Central memory CD8-positive, alpha-beta T cell (primary cell): ENCODE results near the gene MRTFA.
"Not testable (repeated sequence)": the region's sequence is repeated elsewhere in the genome, so short reads cannot be mapped to it uniquely, and the experiment has no call there.

Source experiments
- ATAC-seq: fragments of 150-1000 bp; cut with Tn5 transposase; replicated peaks from 2 replicates; pipeline ENCODE4 v1.10.0; 2022; ENCODE audit warnings: mild to moderate bottlenecking, moderate FRiP score, moderate number of reproducible peaks; ENCODE audit not compliant: poor library complexity, severe bottlenecking; ENCODE audit errors: extremely low read depth
- DNase-seq, 2 donors: peaks; one replicate each; pipeline ENCODE4 v3.0.0; 2021; ENCODE audit warnings: low spot score in 2 of 2
- H3K27ac Mint-ChIP-seq: one replicate; pipeline ENCODE4 v1.8.0; 2022; ENCODE audit warnings: low read depth, mild to moderate bottlenecking, moderate library complexity, mixed read lengths
- H3K27me3 Mint-ChIP-seq: one replicate; pipeline ENCODE4 v1.8.0; 2022; ENCODE audit warnings: mixed read lengths
- H3K36me3 Mint-ChIP-seq: one replicate; pipeline ENCODE4 v1.8.0; 2022; ENCODE audit warnings: mild to moderate bottlenecking, moderate library complexity, mixed read lengths; ENCODE audit not compliant: insufficient read depth
- H3K4me1 Mint-ChIP-seq: one replicate; pipeline ENCODE4 v1.8.0; 2022; ENCODE audit warnings: mixed read lengths
- H3K4me3 Mint-ChIP-seq: one replicate; pipeline ENCODE4 v1.8.0; 2022; ENCODE audit warnings: mild to moderate bottlenecking, moderate library complexity, mixed read lengths
- H3K9me3 Mint-ChIP-seq: one replicate; pipeline ENCODE4 v1.8.0; 2022; ENCODE audit warnings: mixed read lengths

The MRTFA gene

DNA sequence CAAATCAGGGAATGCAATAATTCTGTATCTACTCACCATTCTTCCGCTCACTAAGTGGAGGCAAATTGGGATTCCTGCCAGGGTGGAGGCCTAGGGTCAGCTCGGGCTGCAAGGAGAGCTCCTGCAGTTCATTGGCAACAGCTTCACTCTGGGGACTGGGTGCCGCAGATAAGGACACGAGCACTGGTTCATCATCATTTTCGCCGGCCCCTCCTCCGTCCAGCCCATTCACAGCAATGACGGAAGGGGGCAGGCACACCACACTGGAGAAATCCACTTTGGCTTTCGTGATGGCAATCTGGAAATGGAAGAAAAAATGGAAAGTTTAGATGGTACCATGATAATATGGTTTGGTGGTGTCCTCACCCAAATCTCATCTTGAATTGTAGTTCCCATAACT lies 84.4 kb downstream of the MRTFA start:
- no peak for DNase-seq
- Mint-ChIP-seq H3K27me3 (no peaks in the 10 kb centered on the region), H3K9me3 (peaks cover 6% of the 10 kb centered on the region), H3K4me3 (no peak overlapping the region), H3K27ac (no peak overlapping the region), H3K4me1 (peaks cover 26% of the 10 kb centered on the region), H3K36me3 (peaks cover 10% of the 10 kb centered on the region)
- ATAC-seq, result no peak

DNA sequence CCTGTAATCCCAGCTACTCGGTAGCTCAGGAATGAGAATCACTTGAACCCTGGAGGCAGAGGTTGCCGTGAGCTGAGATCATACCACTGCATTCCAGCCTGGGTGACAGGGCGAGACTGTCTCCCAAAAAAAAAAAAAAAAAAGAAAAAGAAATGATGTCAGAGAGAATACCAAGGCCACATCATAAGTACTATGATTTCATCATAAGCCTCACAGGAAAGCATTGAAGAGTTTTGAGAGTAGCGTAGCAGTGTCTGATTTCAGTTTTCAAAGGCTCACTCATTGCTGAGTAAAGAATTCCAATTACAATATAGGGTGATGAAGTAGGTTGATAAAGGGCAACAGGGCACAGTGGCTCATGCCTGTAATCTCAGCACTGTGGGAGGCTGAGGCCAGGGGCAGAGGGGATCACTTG lies 88.8 kb downstream of the MRTFA start:
- H3K27me3 Mint-ChIP-seq, result no peaks in the 10 kb centered on the region
- H3K9me3 Mint-ChIP-seq, result peaks cover 4% of the 10 kb centered on the region
- peaks cover 13% of the 10 kb centered on the region for H3K4me1 Mint-ChIP-seq
- ATAC-seq (no peak), DNase-seq (no peak)
- H3K36me3 Mint-ChIP-seq, result peaks cover 20% of the 10 kb centered on the region
- no peak overlapping the region for H3K4me3 Mint-ChIP-seq
- H3K27ac Mint-ChIP-seq, result peak overlapping the region; percentile 64

DNA sequence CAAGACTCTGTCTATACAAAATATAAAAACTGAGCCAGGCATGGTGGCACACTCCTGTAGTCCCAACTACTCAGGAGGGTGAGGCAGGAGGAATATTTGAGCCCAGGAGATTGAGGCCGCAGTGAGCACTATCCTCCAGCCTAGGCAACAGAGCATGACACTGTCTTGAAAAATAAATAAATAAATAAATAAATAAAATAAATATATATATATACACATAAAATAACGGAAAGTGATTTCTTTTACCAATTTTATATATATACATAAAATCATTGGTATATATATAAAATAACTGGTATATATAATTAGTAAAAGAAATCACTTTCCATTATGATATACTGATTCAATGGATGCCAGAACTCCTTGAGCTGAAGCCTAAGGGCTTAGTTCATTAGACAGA lies 91.8 kb downstream of the MRTFA start:
- Mint-ChIP-seq H3K4me1 (peaks cover 8% of the 10 kb centered on the region), H3K9me3 (no peaks in the 10 kb centered on the region), H3K4me3 (no peak overlapping the region), H3K27me3 (no peaks in the 10 kb centered on the region), H3K27ac (no peak overlapping the region), H3K36me3 (peaks cover 13% of the 10 kb centered on the region)
- DNase-seq (no peak), ATAC-seq (no peak)

DNA sequence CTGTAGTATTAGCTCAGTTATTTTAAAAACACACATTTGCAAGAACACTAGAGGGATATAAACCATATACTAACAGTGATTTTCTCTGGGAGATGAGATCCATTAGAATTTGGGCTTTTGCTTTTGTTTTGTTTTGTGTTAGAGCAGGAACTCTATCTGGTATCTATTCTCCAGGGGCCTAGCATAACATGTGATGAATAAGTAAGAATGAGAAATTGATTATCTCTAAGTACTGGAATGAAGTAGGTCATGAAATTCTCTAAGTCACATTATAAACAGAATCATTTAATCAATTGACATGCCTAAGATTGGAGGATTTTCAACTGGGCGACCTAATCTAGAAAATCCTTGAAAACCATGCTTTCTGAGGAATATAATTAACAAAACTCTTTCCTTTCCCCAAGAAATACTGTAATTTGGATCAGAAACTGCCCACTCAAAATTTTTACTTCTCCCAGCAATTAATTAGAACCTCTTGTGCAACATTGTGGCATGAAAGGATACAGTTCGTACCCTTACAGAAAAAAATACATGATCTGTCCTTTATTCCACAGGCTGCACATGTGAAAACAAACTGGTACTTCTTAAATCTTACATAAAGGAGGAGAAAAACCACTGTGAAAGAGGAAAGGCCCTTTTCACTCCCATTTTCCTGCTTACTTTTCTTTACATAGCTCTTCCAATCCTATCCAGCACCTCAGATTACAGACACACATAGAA lies 93.5 kb downstream of the MRTFA start:
- no peaks in the 10 kb centered on the region for H3K9me3 Mint-ChIP-seq
- ATAC-seq (no peak), DNase-seq (no peak)
- no peak overlapping the region for H3K4me3 Mint-ChIP-seq
- H3K36me3 Mint-ChIP-seq, result peaks cover 13% of the 10 kb centered on the region
- no peaks in the 10 kb centered on the region for H3K4me1 Mint-ChIP-seq
- H3K27me3 Mint-ChIP-seq, result no peaks in the 10 kb centered on the region
- no peak overlapping the region for H3K27ac Mint-ChIP-seq

DNA sequence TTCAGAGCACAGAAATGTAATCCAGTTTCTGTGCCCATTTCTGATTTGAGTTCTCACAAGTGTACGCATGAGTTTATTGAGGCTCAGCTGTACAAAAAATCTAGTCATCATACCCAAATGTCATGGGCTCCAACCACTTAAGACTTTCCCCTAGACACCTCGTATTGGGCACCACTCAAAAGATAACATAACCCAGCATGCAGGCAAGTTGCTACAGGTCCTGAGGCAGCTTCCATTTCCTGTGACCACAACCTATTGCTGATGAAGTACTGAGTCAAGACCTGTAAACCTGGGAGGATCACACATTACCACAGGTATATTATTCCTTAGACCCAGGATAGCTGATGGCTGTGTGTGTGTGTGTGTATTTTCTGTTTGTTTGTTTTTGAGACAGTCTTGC lies 95.2 kb downstream of the MRTFA start:
- Mint-ChIP-seq H3K27ac (peak overlapping the region; percentile 38), H3K4me3 (no peak overlapping the region), H3K36me3 (peaks cover 7% of the 10 kb centered on the region), H3K9me3 (no peaks in the 10 kb centered on the region), H3K4me1 (no peaks in the 10 kb centered on the region), H3K27me3 (no peaks in the 10 kb centered on the region)
- ATAC-seq (no peak), DNase-seq (no peak)

DNA sequence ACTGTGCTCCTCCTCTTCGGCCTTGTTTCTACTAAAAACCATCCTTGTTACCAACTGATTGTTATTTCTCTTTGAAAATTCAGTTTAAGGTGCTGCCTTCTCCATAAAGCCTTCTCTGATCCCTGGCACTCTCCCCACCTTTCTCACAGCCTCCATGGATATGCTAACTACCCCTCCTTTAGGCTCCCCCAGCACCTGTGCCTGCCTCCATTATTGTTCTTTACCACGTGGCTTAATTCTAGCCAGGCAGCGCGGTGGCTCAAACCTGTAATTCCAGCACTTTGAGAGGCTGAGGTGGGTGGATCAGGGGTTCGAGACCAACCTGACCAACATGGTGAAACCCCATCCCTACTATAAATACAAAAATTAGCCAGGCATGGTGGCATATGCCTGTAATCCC lies 96.3 kb downstream of the MRTFA start:
- DNase-seq (no peak), ATAC-seq (no peak)
- H3K4me1 Mint-ChIP-seq, result no peaks in the 10 kb centered on the region
- no peaks in the 10 kb centered on the region for H3K9me3 Mint-ChIP-seq
- H3K36me3 Mint-ChIP-seq, result peaks cover 3% of the 10 kb centered on the region
- H3K27me3 Mint-ChIP-seq, result no peaks in the 10 kb centered on the region
- no peak overlapping the region for H3K4me3 Mint-ChIP-seq
- peak overlapping the region; percentile 14 for H3K27ac Mint-ChIP-seq

DNA sequence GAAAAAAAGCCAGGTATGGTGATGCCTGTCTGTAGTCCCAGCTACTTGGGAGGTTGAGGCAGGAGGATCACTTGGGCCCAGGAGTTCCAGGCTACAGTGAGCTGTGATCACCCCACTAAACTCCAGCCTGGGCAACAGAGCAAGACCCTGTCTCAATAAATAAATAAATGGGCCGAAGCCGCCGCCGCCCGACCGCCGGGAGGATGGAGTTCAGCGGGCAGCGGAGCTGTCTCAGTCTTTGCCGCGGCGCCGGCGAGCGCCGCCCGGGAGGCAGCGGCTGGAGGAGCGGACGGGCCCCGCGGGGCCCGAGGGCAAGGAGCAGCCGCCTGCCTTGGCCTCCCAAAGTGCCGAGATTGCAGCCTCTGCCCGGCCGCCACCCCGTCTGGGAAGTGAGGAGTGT lies 100.4 kb downstream of the MRTFA start:
- not testable (repeated sequence) for DNase-seq, H3K9me3 Mint-ChIP-seq, H3K4me3 Mint-ChIP-seq, ATAC-seq, H3K27ac Mint-ChIP-seq, H3K27me3 Mint-ChIP-seq
- Mint-ChIP-seq H3K36me3 (peaks cover 13% of the 10 kb centered on the region), H3K4me1 (peaks cover 38% of the 10 kb centered on the region)

DNA sequence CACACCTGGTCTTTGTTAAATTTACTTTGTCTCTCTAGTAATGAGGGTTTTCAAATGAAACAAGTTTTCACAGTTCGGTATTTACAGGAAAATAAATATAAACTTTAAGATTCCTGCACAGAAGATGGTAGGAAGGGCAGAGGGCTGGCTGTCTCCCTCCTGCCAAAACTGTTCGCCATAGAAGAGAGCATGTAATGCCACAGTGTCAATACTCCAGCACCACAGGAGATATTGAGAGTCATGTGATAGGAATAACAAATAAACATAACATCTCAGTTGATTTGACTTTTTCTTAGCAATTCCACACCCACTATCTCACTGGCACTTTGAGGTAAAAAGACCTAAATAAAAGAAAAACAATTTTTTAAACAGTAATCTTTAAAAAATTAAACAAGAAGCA lies 100.9 kb downstream of the MRTFA start:
- H3K36me3 Mint-ChIP-seq, result peaks cover 13% of the 10 kb centered on the region
- H3K27me3 Mint-ChIP-seq, result no peaks in the 10 kb centered on the region
- no peak for ATAC-seq
- no peak for DNase-seq
- no peaks in the 10 kb centered on the region for H3K9me3 Mint-ChIP-seq
- no peak overlapping the region for H3K4me3 Mint-ChIP-seq
- H3K27ac Mint-ChIP-seq, result peak overlapping the region; percentile 78
- H3K4me1 Mint-ChIP-seq, result peaks cover 38% of the 10 kb centered on the region

DNA sequence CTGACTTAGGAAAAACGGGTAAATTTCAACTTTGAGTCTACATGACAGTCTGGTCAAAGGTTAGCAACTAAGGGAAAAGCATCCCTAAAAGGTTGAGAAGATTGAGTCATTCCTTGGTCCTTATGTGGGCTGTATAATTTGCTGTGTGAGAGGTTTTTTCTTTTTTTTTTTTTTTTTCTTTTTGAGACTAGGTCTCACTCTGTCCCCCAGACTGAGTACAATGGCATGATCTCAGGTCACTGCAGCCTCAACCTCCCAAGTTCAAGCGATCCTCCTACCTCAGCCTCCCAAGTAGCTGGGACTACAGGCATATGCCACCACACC lies 101.4 kb downstream of the MRTFA start:
- Mint-ChIP-seq H3K4me3 (no peak overlapping the region), H3K9me3 (no peaks in the 10 kb centered on the region), H3K4me1 (peaks cover 42% of the 10 kb centered on the region), H3K27me3 (no peaks in the 10 kb centered on the region), H3K36me3 (peaks cover 13% of the 10 kb centered on the region), H3K27ac (peak overlapping the region; percentile 78)
- DNase-seq (no peak), ATAC-seq (no peak)

DNA sequence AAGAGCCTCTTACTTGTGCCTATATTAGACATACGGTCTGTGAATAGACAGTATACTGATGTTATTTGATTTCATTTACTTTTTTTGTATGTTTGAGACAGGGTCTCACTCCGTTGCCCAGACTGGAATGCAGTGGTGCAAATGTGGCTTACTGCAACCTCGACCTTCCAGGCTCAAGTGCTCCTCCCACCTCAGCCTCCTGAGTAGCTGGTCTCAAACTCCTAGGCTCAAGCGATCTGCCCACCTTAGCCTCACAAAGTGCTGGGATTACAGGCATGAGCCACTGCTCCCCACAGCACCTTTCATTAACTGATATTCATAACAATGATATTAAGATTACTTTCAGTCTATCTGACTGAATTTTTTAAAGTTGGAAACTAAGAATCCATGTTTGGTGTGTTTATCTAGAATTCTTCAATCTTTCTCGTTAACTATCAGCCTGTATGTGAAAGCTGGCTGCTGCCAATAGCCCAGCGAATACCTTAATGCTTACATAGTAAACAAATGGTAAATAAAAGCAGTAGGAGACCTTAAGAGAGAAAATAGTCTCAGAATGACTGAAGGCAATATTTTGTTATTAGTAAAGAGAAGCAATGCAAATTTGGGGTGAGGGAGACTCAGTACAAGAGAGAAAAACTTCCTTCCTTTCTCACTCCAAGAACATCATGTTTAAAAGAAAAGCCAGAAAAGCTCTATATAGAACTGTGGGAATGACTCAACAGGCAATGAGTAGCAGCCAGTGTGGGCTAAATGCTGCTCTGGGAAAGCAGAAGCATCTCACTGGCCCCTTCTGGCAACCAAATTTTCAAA lies 101.9 kb downstream of the MRTFA start:
- Mint-ChIP-seq H3K9me3 (no peaks in the 10 kb centered on the region), H3K4me3 (peak overlapping the region; percentile 77), H3K27ac (peak overlapping the region; percentile 78), H3K36me3 (peaks cover 13% of the 10 kb centered on the region), H3K27me3 (no peaks in the 10 kb centered on the region), H3K4me1 (peaks cover 47% of the 10 kb centered on the region)
- no peak for ATAC-seq
- DNase-seq, result no peak

DNA sequence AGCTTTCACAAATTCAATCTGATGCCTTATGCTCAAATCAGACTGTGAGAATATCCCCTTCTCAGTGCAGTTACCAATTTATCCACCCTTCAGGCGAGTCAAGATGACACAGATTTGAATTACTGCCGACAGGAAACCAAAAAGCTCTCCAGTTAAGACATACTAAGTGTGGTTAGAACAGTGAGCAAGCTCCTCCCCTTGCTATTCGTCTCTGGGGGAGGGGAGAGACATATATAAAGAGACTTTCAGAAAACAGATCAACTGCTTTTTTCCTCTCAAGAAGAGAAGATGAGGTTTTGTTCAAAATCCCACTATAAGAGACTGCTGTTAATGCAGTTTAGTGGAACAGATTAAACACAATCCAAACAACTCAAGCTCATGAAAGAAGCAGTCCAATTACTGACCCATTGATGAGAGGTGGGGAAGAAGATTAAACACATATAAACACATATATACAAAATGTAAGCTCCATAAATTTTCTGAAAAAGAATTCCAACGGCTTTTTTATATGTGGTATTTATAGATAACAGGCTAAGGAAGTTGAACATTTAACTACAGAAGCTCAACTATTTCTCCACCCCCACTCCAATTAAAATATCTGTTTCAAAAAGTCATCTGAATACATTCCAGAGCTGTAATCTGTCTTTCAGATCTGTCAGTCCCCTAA lies 102.7 kb downstream of the MRTFA start:
- H3K27ac Mint-ChIP-seq, result peak overlapping the region; percentile 78
- DNase-seq (peak in 1 of 2 donors; percentile 48), ATAC-seq (peak; percentile 98)
- H3K4me1 Mint-ChIP-seq, result peaks cover 48% of the 10 kb centered on the region
- H3K36me3 Mint-ChIP-seq, result peaks cover 14% of the 10 kb centered on the region
- H3K4me3 Mint-ChIP-seq, result peak overlapping the region; percentile 77
- no peaks in the 10 kb centered on the region for H3K9me3 Mint-ChIP-seq
- no peaks in the 10 kb centered on the region for H3K27me3 Mint-ChIP-seq

DNA sequence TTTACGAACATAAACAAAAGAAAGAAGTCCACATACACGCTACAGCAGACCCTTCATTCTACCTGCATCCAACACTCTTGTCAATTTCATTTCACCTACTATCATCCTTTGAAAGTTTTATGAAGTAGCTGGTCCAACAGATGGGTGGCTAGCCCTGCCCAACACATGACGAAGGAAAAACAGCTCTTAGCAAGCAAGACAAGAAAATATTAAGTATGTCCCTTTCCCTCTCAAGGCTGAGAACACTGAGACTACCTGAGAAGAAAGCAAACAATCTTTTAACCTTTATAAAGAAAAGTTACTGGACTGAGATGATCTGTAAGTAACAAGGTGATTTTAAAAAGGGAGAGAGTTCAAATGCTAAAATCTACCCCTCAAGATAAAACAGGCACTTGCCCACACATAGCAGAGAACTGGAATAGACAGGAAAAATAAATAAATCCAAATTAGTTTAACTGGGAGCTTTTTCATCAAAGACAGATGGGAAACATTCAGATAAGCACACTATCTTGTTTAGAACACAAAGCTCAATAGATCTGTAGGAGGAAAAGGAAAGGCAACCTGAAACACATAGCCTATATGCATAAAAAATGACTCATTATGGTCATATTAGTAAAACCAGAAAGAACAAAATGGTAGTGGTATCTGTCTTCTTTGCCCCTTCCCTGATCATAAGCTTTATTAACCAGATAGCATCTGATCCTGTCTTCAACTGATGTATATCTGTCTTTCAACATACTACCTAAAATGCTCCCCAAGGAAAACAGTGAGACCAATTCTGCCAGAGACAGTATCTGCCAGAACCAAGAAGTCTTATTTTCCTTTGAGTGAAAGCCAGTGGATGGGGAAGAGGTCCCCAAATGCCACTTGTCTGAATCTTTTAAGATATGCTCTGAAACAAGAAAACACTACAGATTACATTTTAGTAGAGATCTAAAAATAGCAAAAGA lies 104.3 kb downstream of the MRTFA start:
- H3K4me1 Mint-ChIP-seq, result peaks cover 48% of the 10 kb centered on the region
- peak overlapping the region; percentile 78 for H3K27ac Mint-ChIP-seq
- ATAC-seq (no peak), DNase-seq (no peak)
- no peaks in the 10 kb centered on the region for H3K27me3 Mint-ChIP-seq
- no peaks in the 10 kb centered on the region for H3K9me3 Mint-ChIP-seq
- H3K36me3 Mint-ChIP-seq, result peaks cover 18% of the 10 kb centered on the region
- H3K4me3 Mint-ChIP-seq, result peak overlapping the region; percentile 77
